Mesendoderm (in vitro differentiated cells): ENCODE results near the gene GP1BB.

Source experiments
- DNase-seq: peaks from one replicate; pipeline ENCODE4 v3.0.0; 2013
- H2AK5ac ChIP-seq: 2 replicates; pipeline ENCODE4 v1.6.1; 2013; ENCODE audit warnings: low read length, inconsistent platforms
- H2BK120ac ChIP-seq: 2 replicates; pipeline ENCODE4 v1.6.1; 2013; ENCODE audit warnings: low read depth, mild to moderate bottlenecking, low read length, moderate library complexity, mixed read lengths
- H2BK15ac ChIP-seq: replicated peaks from 2 replicates; pipeline ENCODE4 v1.6.1; 2013; ENCODE audit warnings: low read depth, mild to moderate bottlenecking, moderate library complexity
- H2BK5ac ChIP-seq: 2 replicates; pipeline ENCODE4 v1.6.1; 2013; ENCODE audit warnings: low read length, inconsistent platforms
- H3K18ac ChIP-seq: 2 replicates; pipeline ENCODE4 v1.6.1; 2013; ENCODE audit warnings: mild to moderate bottlenecking, low read length, mixed read lengths
- H3K23ac ChIP-seq: one replicate; pipeline ENCODE4 v1.6.1; 2013; ENCODE audit warnings: low read length
- H3K27ac ChIP-seq: 2 replicates; pipeline ENCODE4 v1.5.1; 2013; ENCODE audit warnings: low read depth, mild to moderate bottlenecking, inconsistent platforms, low read length, moderate library complexity
- H3K27me3 ChIP-seq: 2 replicates; pipeline ENCODE4 v1.6.1; 2013; ENCODE audit warnings: low read length, control low read depth, mild to moderate bottlenecking, inconsistent platforms; ENCODE audit not compliant: insufficient read depth, poor library complexity
- H3K36me3 ChIP-seq: 2 replicates; pipeline ENCODE4 v1.6.1; 2013; ENCODE audit warnings: low read length, inconsistent platforms; ENCODE audit not compliant: control insufficient read depth, insufficient read depth
- H3K4ac ChIP-seq: one replicate; pipeline ENCODE4 v1.6.1; 2013; ENCODE audit warnings: low read depth, mild to moderate bottlenecking, low read length, moderate library complexity
- H3K4me1 ChIP-seq: 2 replicates; pipeline ENCODE4 v1.6.1; 2013; ENCODE audit warnings: low read depth, low read length, inconsistent platforms; ENCODE audit not compliant: control insufficient read depth
- H3K4me2 ChIP-seq: 2 replicates; pipeline ENCODE4 v1.6.1; 2013; ENCODE audit warnings: low read length
- H3K4me3 ChIP-seq: 2 replicates; pipeline ENCODE4 v1.5.1; 2013; ENCODE audit warnings: mild to moderate bottlenecking, low read length
- H3K56ac ChIP-seq: one replicate; pipeline ENCODE4 v1.6.1; 2013; ENCODE audit warnings: low read length
- H3K79me1 ChIP-seq: 2 replicates; pipeline ENCODE4 v1.6.1; 2013; ENCODE audit warnings: low read length, inconsistent platforms
- H3K79me2 ChIP-seq: 2 replicates; pipeline ENCODE4 v1.6.1; 2013; ENCODE audit warnings: mild to moderate bottlenecking, low read length; ENCODE audit not compliant: control insufficient read depth, insufficient read depth
- H3K9ac ChIP-seq: 2 replicates; pipeline ENCODE4 v1.6.1; 2013; ENCODE audit warnings: low read length, inconsistent platforms
- H4K5ac ChIP-seq: one replicate; pipeline ENCODE4 v1.6.1; 2013; ENCODE audit warnings: low read length
- H4K8ac ChIP-seq: one replicate; pipeline ENCODE4 v1.6.1; 2013; ENCODE audit warnings: low read depth, mild to moderate bottlenecking, control low read depth, low read length, moderate library complexity
- WGBS: extraction: QIAGEN DNeasy Blood & Tissue Kit; methylation state at CpG from one replicate; pipeline ENCODE4 v1.1.7; 2013; ENCODE audit warnings: low lambda C conversion rate, missing lambda C conversion rate; ENCODE audit not compliant: insufficient coverage; ENCODE audit errors: extremely low coverage; 5-methylcytosine and 5-hydroxymethylcytosine counted together

The GP1BB gene

GRCh38 chr22:19766240-19766510, 42.8 kb downstream of the GP1BB start:
- no peak overlapping the region for H3K4ac ChIP-seq
- H4K5ac ChIP-seq: no peak overlapping the region
- H3K18ac ChIP-seq: no peak overlapping the region
- H3K9ac ChIP-seq: no peak overlapping the region
- H3K27me3 ChIP-seq: peaks cover 73% of the 10 kb centered on the region
- H3K4me2 ChIP-seq: no peak overlapping the region
- H3K4me3 ChIP-seq: no peak overlapping the region
- H3K56ac ChIP-seq: no peak overlapping the region
- peaks cover 3% of the 10 kb centered on the region for H3K4me1 ChIP-seq
- no peak overlapping the region for H3K23ac ChIP-seq
- H2BK15ac ChIP-seq: no peak overlapping the region
- no peaks in the 10 kb centered on the region for H3K79me1 ChIP-seq
- WGBS: no CpG with 5 or more reads among the region's 36 CpGs
- no peak overlapping the region for H2AK5ac ChIP-seq
- DNase-seq: no peak
- no peak overlapping the region for H3K27ac ChIP-seq
- no peak overlapping the region for H2BK5ac ChIP-seq
- no peak overlapping the region for H2BK120ac ChIP-seq
- H3K79me2 ChIP-seq: no peaks in the 10 kb centered on the region
- no peak overlapping the region for H4K8ac ChIP-seq
- no peaks in the 10 kb centered on the region for H3K36me3 ChIP-seq

- H3K56ac ChIP-seq: peak overlapping the region; percentile 34
- H3K79me1 ChIP-seq: no peaks in the 10 kb centered on the region
- no peak overlapping the region for H2BK5ac ChIP-seq
- H3K18ac ChIP-seq: no peak overlapping the region
- no peak overlapping the region for H3K23ac ChIP-seq
- peak; percentile 71 for DNase-seq
- H3K27me3 ChIP-seq: peaks cover 67% of the 10 kb centered on the region
- no peak overlapping the region for H4K8ac ChIP-seq
- no peak overlapping the region for H2BK15ac ChIP-seq
- H4K5ac ChIP-seq: no peak overlapping the region
- H2AK5ac ChIP-seq: no peak overlapping the region
- no CpG with 5 or more reads among the region's 103 CpGs for WGBS
- H3K79me2 ChIP-seq: no peaks in the 10 kb centered on the region
- no peak overlapping the region for H3K9ac ChIP-seq
- no peak overlapping the region for H3K4me2 ChIP-seq
- H3K4me3 ChIP-seq: no peak overlapping the region
- H3K27ac ChIP-seq: no peak overlapping the region
- peaks cover 3% of the 10 kb centered on the region for H3K4me1 ChIP-seq
- no peaks in the 10 kb centered on the region for H3K36me3 ChIP-seq
- H3K4ac ChIP-seq: no peak overlapping the region
- H2BK120ac ChIP-seq: no peak overlapping the region
These were observed 43.4 kb downstream of the GP1BB start for GRCh38 chr22:19766511-19767426.

- no peaks in the 10 kb centered on the region for H3K36me3 ChIP-seq
- no CpG with 5 or more reads among the region's 35 CpGs for WGBS
These were observed 44.3 kb downstream of the GP1BB start for GRCh38 chr22:19767427-19768341.

GRCh38 chr22:19769393-19769715, 46.0 kb downstream of the GP1BB start:
- H2BK5ac ChIP-seq: no peak overlapping the region
- no peak overlapping the region for H3K4me2 ChIP-seq
- H4K5ac ChIP-seq: no peak overlapping the region
- H3K23ac ChIP-seq: peak overlapping the region; percentile 66
- no peak for DNase-seq
- no peak overlapping the region for H3K56ac ChIP-seq
- no peak overlapping the region for H3K27ac ChIP-seq
- H4K8ac ChIP-seq: no peak overlapping the region
- peaks cover 41% of the 10 kb centered on the region for H3K27me3 ChIP-seq
- H3K18ac ChIP-seq: no peak overlapping the region
- no peak overlapping the region for H3K9ac ChIP-seq
- no peak overlapping the region for H2BK120ac ChIP-seq
- no peak overlapping the region for H2BK15ac ChIP-seq
- no peaks in the 10 kb centered on the region for H3K79me1 ChIP-seq
- no CpG with 5 or more reads among the region's 12 CpGs for WGBS
- no peak overlapping the region for H3K4ac ChIP-seq
- no peak overlapping the region for H2AK5ac ChIP-seq
- no peaks in the 10 kb centered on the region for H3K79me2 ChIP-seq
- no peak overlapping the region for H3K4me3 ChIP-seq
- H3K4me1 ChIP-seq: peaks cover 3% of the 10 kb centered on the region
- no peaks in the 10 kb centered on the region for H3K36me3 ChIP-seq

More at GRCh38 chr22:19767427-19768341, 44.3 kb downstream of the GP1BB start:
- no peak overlapping the region for H4K8ac ChIP-seq
- no peak overlapping the region for H4K5ac ChIP-seq
- peaks cover 58% of the 10 kb centered on the region for H3K27me3 ChIP-seq
- no peak overlapping the region for H3K27ac ChIP-seq
- H3K4ac ChIP-seq: no peak overlapping the region
- no peak overlapping the region for H3K56ac ChIP-seq
- H2BK15ac ChIP-seq: no peak overlapping the region
- H3K23ac ChIP-seq: no peak overlapping the region
- no peak overlapping the region for H3K9ac ChIP-seq
- peak; percentile 50 for DNase-seq
- H3K79me1 ChIP-seq: no peaks in the 10 kb centered on the region
- H2BK5ac ChIP-seq: no peak overlapping the region
- H2BK120ac ChIP-seq: no peak overlapping the region
- H2AK5ac ChIP-seq: no peak overlapping the region
- no peak overlapping the region for H3K18ac ChIP-seq
- no peaks in the 10 kb centered on the region for H3K79me2 ChIP-seq
- H3K4me2 ChIP-seq: no peak overlapping the region
- H3K4me3 ChIP-seq: no peak overlapping the region
- H3K4me1 ChIP-seq: peaks cover 3% of the 10 kb centered on the region

GRCh38 chr22:19770349-19771220, 47.2 kb downstream of the GP1BB start:
- Histone ChIP-seq H3K4me1 (no peaks in the 10 kb centered on the region), H2BK120ac (no peak overlapping the region), H2BK5ac (no peak overlapping the region), H3K4ac (no peak overlapping the region), H3K36me3 (no peaks in the 10 kb centered on the region), H3K27me3 (peaks cover 30% of the 10 kb centered on the region), H3K56ac (no peak overlapping the region), H3K79me1 (no peaks in the 10 kb centered on the region), H2AK5ac (no peak overlapping the region), H3K23ac (no peak overlapping the region), H3K79me2 (no peaks in the 10 kb centered on the region), H3K9ac (no peak overlapping the region), H2BK15ac (no peak overlapping the region), H4K5ac (no peak overlapping the region), H3K4me3 (no peak overlapping the region), H3K27ac (no peak overlapping the region), H4K8ac (no peak overlapping the region), H3K18ac (no peak overlapping the region), H3K4me2 (no peak overlapping the region)
- no peak for DNase-seq
- WGBS: no CpG with 5 or more reads among the region's 25 CpGs
